ENCODE results near the gene C5.

Gene C5

GRCh38 chr9:120951960-120952618 lies 98.0 kb downstream of the C5 start:
- Histone ChIP-seq H3K27me3 (no peaks in the 10 kb centered on the region), H3K27ac (no peak overlapping the region), H3K4me1 (ENCODE audit: control insufficient read depth in 1 of 2, insufficient read depth in 1 of 2, low read depth in 1 of 2, low read length in 1 of 2) (no peaks in the 10 kb centered on the region), H3K4me3 (ENCODE audit: low read depth in 1 of 2, low read length in 1 of 2) (no peak overlapping the region), H3K9me3 (no peaks in the 10 kb centered on the region), H3K36me3 (no peaks in the 10 kb centered on the region)
- TF ChIP-seq CTCF (IDR thresholded peaks at IDR 0.05) = no peak

DNA sequence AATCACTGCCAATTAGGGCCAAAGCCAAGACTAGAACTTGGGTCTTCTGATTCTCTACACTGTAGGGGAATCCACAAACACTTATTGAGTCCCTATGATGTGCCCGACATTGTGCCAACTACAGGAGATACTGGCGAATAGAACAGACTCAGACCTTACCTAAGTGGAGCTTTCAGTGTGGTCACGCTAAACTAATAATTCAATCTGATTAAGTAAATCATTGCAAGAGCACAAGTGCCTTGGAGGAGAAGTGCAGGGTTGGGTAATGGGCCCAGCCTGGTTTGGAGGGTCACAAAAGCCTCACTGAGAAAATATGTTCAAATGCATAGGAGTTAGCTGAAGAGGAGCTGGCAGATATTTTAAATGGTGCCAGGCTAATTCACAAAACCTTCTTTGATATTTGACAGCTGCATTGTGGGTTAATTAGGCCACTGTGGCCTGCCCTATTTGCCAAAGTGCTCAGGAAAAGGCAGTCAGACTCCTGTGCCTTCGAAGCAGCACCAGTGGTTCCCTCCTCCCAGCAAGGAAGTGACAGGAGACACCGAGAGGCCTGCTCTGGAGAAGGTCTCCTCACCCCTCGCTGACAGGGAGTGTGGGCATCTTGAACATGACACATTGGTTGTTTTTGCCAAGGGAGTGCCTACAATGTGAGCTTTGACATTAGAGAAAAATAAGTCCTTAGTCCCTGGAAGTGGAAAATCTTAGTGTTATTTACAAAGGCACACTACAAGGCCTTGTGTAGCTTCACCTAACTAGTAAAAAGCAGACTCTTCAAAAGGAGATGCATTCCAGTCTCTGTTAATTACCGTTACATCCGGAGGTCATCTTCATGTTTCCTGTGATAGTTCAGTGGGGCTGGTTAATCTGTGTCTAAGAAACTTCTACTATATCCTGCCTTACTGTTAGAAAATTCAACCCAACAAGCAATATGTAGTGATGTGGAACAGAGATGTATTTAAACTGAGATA lies 99.4 kb downstream of the C5 start:
- H3K4me3 ChIP-seq (ENCODE audit: low read depth in 1 of 2, low read length in 1 of 2) = no peak overlapping the region
- no peaks in the 10 kb centered on the region for H3K27me3 ChIP-seq
- H3K27ac ChIP-seq = no peak overlapping the region
- H3K4me1 ChIP-seq (ENCODE audit: control insufficient read depth in 1 of 2, insufficient read depth in 1 of 2, low read depth in 1 of 2, low read length in 1 of 2) = no peaks in the 10 kb centered on the region
- H3K9me3 ChIP-seq = no peaks in the 10 kb centered on the region
- no peaks in the 10 kb centered on the region for H3K36me3 ChIP-seq
- TF ChIP-seq CTCF (IDR thresholded peaks at IDR 0.05) = no peak

GRCh38 chr9:120949290-120949689 lies 100.8 kb downstream of the C5 start:
- H3K27ac ChIP-seq = no peak overlapping the region
- no peaks in the 10 kb centered on the region for H3K36me3 ChIP-seq
- TF ChIP-seq CTCF (IDR thresholded peaks at IDR 0.05) = no peak
- H3K27me3 ChIP-seq = no peaks in the 10 kb centered on the region
- no peak overlapping the region for H3K4me3 ChIP-seq (ENCODE audit: low read depth in 1 of 2, low read length in 1 of 2)
- no peaks in the 10 kb centered on the region for H3K9me3 ChIP-seq
- H3K4me1 ChIP-seq (ENCODE audit: control insufficient read depth in 1 of 2, insufficient read depth in 1 of 2, low read depth in 1 of 2, low read length in 1 of 2) = no peaks in the 10 kb centered on the region

GRCh38 chr9:120948824-120949223 lies 101.3 kb downstream of the C5 start:
- Histone ChIP-seq H3K4me3 (ENCODE audit: low read depth in 1 of 2, low read length in 1 of 2) (no peak overlapping the region), H3K36me3 (no peaks in the 10 kb centered on the region), H3K27ac (no peak overlapping the region), H3K9me3 (no peaks in the 10 kb centered on the region), H3K4me1 (ENCODE audit: control insufficient read depth in 1 of 2, insufficient read depth in 1 of 2, low read depth in 1 of 2, low read length in 1 of 2) (no peaks in the 10 kb centered on the region), H3K27me3 (no peaks in the 10 kb centered on the region)
- no peak for TF ChIP-seq CTCF (IDR thresholded peaks at IDR 0.05)

GRCh38 chr9:120947222-120947621 lies 102.9 kb downstream of the C5 start:
- no peaks in the 10 kb centered on the region for H3K36me3 ChIP-seq
- no peak for TF ChIP-seq CTCF (IDR thresholded peaks at IDR 0.05)
- no peak overlapping the region for H3K4me3 ChIP-seq (ENCODE audit: low read depth in 1 of 2, low read length in 1 of 2)
- no peaks in the 10 kb centered on the region for H3K4me1 ChIP-seq (ENCODE audit: control insufficient read depth in 1 of 2, insufficient read depth in 1 of 2, low read depth in 1 of 2, low read length in 1 of 2)
- no peak overlapping the region for H3K27ac ChIP-seq
- H3K27me3 ChIP-seq = no peaks in the 10 kb centered on the region
- no peaks in the 10 kb centered on the region for H3K9me3 ChIP-seq

Measured in neutrophil (primary cell).